ENCODE data around the gene LHFPL2.

Gene LHFPL2

GRCh38 chr5:78504704-78505677, 143.6 kb downstream of the LHFPL2 start:
- DNase-seq (ENCODE audit: insufficient read length, low spot score) (peak; percentile 91), FAIRE-seq (peak; percentile 70)
- no peak for TF ChIP-seq POLR2A (IDR thresholded peaks at IDR 0.05; ENCODE audit: low read depth, low read length)

GRCh38 chr5:78503958-78504653, 144.5 kb downstream of the LHFPL2 start:
- no peak for DNase-seq (ENCODE audit: insufficient read length, low spot score)
- TF ChIP-seq POLR2A (IDR thresholded peaks at IDR 0.05; ENCODE audit: low read depth, low read length) = no peak
- FAIRE-seq = no peak

- DNase-seq (ENCODE audit: insufficient read length, low spot score) = no peak
- FAIRE-seq = no peak
- TF ChIP-seq POLR2A (IDR thresholded peaks at IDR 0.05; ENCODE audit: low read depth, low read length) = no peak
These were observed 146.9 kb downstream of the LHFPL2 start for GRCh38 chr5:78501411-78502352.

GRCh38 chr5:78500871-78501270, 147.7 kb downstream of the LHFPL2 start:
- FAIRE-seq (no peak), DNase-seq (ENCODE audit: insufficient read length, low spot score) (no peak)
- no peak for TF ChIP-seq POLR2A (IDR thresholded peaks at IDR 0.05; ENCODE audit: low read depth, low read length)

- no peak for FAIRE-seq
- TF ChIP-seq POLR2A (IDR thresholded peaks at IDR 0.05; ENCODE audit: low read depth, low read length) = no peak
These were observed 148.5 kb downstream of the LHFPL2 start for GRCh38 chr5:78500028-78500427.

GRCh38 chr5:78499485-78499884, 149.1 kb downstream of the LHFPL2 start:
- DNase-seq (ENCODE audit: insufficient read length, low spot score) (no peak), FAIRE-seq (no peak)
- no peak for TF ChIP-seq POLR2A (IDR thresholded peaks at IDR 0.05; ENCODE audit: low read depth, low read length)

More at GRCh38 chr5:78500028-78500427, 148.5 kb downstream of the LHFPL2 start:
- DNase-seq (ENCODE audit: insufficient read length, low spot score) = no peak

- FAIRE-seq (no peak), DNase-seq (ENCODE audit: insufficient read length, low spot score) (no peak)
- no peak for TF ChIP-seq POLR2A (IDR thresholded peaks at IDR 0.05; ENCODE audit: low read depth, low read length)
These were observed 150.7 kb downstream of the LHFPL2 start for GRCh38 chr5:78497573-78498533.

- no peak for TF ChIP-seq POLR2A (IDR thresholded peaks at IDR 0.05; ENCODE audit: low read depth, low read length)
- FAIRE-seq = no peak
- DNase-seq (ENCODE audit: insufficient read length, low spot score) = peak; percentile 35
These were observed 152.2 kb downstream of the LHFPL2 start for GRCh38 chr5:78496373-78496772.

GRCh38 chr5:78495800-78496199, 152.8 kb downstream of the LHFPL2 start:
- DNase-seq (ENCODE audit: insufficient read length, low spot score) (no peak), FAIRE-seq (no peak)
- TF ChIP-seq POLR2A (IDR thresholded peaks at IDR 0.05; ENCODE audit: low read depth, low read length) = no peak

- DNase-seq (ENCODE audit: insufficient read length, low spot score) (no peak), FAIRE-seq (no peak)
- no peak for TF ChIP-seq POLR2A (IDR thresholded peaks at IDR 0.05; ENCODE audit: low read depth, low read length)
These were observed 155.9 kb downstream of the LHFPL2 start for GRCh38 chr5:78492650-78493049.

- FAIRE-seq (no peak), DNase-seq (ENCODE audit: insufficient read length, low spot score) (no peak)
- TF ChIP-seq POLR2A (IDR thresholded peaks at IDR 0.05; ENCODE audit: low read depth, low read length) = no peak
These were observed 156.3 kb downstream of the LHFPL2 start for GRCh38 chr5:78492224-78492623.

GRCh38 chr5:78490709-78491485, 157.7 kb downstream of the LHFPL2 start:
- DNase-seq (ENCODE audit: insufficient read length, low spot score) (no peak), FAIRE-seq (no peak)
- no peak for TF ChIP-seq POLR2A (IDR thresholded peaks at IDR 0.05; ENCODE audit: low read depth, low read length)
